GM18951 (cell line): ENCODE results near the gene BSN.
"Not testable (repeated sequence)": the region's sequence is repeated elsewhere in the genome, so short reads cannot be mapped to it uniquely, and the experiment has no call there.

Source experiments
- POLR2A ChIP-seq: IDR thresholded peaks from 4 replicates; pipeline ENCODE4 v1.6.1; 2011; ENCODE audit warnings: mild to moderate bottlenecking; ENCODE audit not compliant: insufficient read length, insufficient read depth; ENCODE audit errors: extremely low read depth
- in situ Hi-C: fragments of 300-500 bp; cut with MboI; formaldehyde crosslinking; loops from one replicate; pipeline ENCODE4 v1.12.0; 2022; ENCODE audit warnings: low sequenced_read_pairs, mixed read lengths, inconsistent platforms; ENCODE audit not compliant: unreplicated experiment

The BSN gene

DNA sequence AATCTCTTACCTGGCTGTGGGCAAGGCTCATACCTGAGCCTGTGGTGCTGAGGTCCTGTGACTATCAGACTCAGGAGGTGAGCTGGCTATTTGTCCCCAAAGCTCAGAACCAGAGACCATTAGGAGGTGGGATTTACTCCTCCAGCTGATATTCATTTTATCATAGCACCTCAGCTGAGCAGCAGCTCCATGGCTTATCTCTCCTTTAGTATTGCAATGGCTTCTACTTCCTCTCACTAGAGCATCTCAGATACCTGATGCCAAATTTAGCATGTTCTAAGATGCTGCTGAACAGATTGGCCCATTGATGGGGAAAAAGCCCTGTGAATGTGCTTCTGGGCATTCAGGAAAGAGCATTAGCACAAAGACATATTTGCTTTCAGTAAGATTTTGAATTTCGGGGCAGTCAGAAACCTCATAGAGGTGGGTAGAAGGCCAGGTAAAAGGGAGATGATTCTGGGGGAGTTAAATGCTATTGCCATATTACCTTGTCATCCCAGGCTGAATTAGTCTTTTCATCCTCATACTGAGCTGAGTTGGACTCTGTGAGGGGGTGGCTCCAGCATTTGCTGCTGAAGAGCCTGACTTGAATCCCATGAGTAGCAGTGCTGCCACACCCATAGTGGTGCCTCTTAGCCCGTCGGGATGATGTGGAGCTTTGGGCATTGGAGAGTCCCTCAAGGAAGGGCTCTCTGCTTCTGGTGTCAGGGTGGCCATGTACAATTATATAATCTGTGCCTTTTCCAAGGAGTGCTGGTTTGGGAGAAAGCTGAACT is 2.4 kb downstream of the BSN start:
- no peak for TF ChIP-seq POLR2A
- in situ Hi-C loops, result no loop called here

DNA sequence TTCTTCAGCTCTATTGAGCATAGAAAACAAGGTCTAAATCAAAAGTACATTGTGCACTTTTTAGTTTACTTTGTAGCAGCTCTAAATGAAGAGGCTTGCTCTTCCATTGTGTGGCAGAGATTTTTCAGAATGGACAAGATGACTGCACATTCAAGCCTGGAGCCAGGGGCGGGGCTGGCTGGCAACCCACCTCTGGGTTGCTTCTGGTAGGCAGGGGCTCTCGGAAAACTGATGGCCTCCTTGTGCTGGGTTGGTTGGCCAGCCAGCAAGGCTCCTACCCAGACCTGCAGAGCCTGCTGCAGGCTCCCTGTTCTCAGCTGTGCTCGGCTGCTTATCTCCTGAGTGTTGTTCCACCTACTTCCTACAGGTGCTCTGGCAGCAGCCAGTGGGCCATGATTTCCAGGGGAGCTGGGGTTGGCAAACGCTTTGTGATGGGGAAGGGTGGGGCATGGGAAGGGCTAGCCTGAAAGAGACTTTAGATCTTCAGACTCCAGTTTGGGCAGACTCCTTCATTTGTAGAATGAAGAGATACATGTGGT is 8.8 kb downstream of the BSN start:
- TF ChIP-seq POLR2A, result no peak
- in situ Hi-C loops, result no loop called here

- in situ Hi-C loops, result no loop called here
- no peak for TF ChIP-seq POLR2A
These were observed 9.5 kb downstream of the BSN start for GRCh38 chr3:49563766-49564165.

- no peak for TF ChIP-seq POLR2A
- in situ Hi-C loops, result no loop called here
These were observed 12.0 kb downstream of the BSN start for GRCh38 chr3:49566312-49566711.

DNA sequence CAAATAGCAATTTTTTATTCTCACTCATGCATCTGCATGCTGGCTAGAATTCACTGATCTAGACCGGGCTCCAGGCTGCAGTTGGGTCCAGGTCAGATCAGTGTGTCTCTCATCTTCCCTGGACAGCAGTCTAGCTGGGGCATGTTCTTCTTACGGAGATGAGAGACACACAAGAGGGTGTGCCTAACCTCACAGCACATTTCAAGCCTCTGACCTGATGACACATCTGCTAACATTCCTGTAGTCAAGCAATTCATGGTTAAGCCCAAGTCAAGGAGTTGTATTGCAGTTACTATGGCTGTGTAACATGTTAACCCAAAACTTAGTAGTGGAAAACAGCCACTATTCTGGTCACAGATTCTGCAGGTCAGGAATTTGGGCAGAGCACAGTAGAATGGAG is 13.1 kb downstream of the BSN start:
- in situ Hi-C loops, result no loop called here
- no peak for TF ChIP-seq POLR2A

GRCh38 chr3:49568965-49569364 is 14.7 kb downstream of the BSN start:
- in situ Hi-C loops, result no loop called here
- no peak for TF ChIP-seq POLR2A

DNA sequence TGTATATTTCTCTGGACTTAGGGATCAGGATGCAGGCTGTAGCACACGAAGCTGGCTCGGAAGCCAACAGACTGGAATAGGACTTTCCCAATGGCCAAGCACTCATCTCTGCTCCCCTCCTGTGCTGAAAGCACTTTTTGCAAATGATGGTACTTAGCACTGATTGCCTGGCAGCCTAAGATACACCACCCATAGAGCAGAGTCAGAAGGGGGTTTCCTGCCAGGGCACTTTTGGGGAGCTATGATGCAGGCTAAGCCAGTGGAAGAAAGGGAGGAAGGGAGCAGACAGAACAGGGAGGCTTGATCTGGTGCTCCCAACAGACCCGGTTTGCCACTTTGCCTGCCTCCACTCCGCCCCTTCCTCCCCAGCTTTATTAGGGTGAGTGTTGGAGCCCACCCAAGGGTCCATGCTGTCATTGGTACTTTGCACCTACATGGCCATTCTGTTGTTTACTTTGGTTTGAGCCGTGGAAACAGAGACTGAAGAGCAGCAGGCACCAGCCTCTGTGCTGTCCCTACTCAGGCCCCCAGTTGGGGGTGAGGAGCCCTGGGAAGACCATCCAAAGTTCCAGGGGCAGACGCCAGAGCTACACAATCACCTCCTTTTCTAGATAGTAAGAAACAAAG is 15.9 kb downstream of the BSN start:
- no peak for TF ChIP-seq POLR2A
- in situ Hi-C loops, result no loop called here

GRCh38 chr3:49582177-49582576 is 27.9 kb downstream of the BSN start:
- in situ Hi-C loops, result no loop called here
- TF ChIP-seq POLR2A, result no peak

- in situ Hi-C loops, result not testable (repeated sequence)
These were observed 31.0 kb downstream of the BSN start for GRCh38 chr3:49585261-49585755.

GRCh38 chr3:49591615-49592014 is 37.3 kb downstream of the BSN start:
- TF ChIP-seq POLR2A, result no peak
- in situ Hi-C loops, result no loop called here

DNA sequence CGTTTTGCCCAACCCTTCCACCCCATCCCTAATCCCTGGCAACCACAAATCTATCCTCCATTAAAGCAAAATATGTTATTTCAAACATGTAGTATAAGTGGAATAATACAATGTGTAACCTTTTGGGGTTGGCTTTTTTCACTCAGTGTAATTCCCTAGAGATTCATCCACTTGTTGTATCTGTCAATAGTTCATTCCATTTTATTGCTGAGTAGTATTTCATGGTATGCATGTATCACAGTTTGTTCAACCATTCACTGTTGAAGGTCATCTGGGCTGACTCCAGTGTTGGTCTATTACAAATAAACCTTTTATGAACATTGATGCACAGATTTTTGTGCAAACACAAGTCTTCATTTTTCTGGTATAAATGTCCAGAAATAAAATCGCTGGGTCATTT is 38.8 kb downstream of the BSN start:
- TF ChIP-seq POLR2A, result no peak
- in situ Hi-C loops, result no loop called here

DNA sequence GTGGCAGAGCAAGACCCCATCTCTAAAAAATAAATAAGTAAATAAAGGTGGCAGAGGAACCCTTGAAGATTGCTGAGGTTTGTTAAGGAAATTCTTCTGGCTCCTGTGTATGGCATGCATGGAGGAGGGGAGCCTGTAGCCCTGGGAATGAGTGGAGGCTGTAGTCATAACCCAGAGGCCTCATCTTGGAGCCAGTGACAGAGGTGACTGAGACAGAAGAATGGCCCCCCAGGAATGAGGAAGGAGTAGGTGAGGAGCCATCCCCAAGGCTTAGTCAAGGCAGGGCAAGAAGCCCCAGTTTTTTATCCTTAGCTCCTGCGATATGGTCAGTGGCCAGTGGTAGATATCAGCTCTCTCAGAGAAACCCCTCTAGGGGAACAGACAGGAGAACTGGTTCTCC is 46.5 kb downstream of the BSN start:
- in situ Hi-C loops, result no loop called here
- no peak for TF ChIP-seq POLR2A

- in situ Hi-C loops, result no loop called here
- no peak for TF ChIP-seq POLR2A
These were observed 47.2 kb downstream of the BSN start for GRCh38 chr3:49601358-49602048.
